HUES64 (cell line): Measurements from ENCODE around the gene METTL2B.
"Not testable (repeated sequence)": the region's sequence is repeated elsewhere in the genome, so short reads cannot be mapped to it uniquely, and the experiment has no call there.

Experiments used
- H3K27ac ChIP-seq: 2 replicates; pipeline ENCODE4 v1.7.0; 2013; ENCODE audit warnings: low read depth, low read length, inconsistent platforms
- H3K27me3 ChIP-seq: 2 replicates; pipeline ENCODE4 v1.6.1; 2013; ENCODE audit warnings: mild to moderate bottlenecking, low read length; ENCODE audit not compliant: insufficient read depth
- H3K36me3 ChIP-seq: 2 replicates; pipeline ENCODE4 v1.6.1; 2013; ENCODE audit warnings: mild to moderate bottlenecking, low read length; ENCODE audit not compliant: insufficient read depth
- H3K4me1 ChIP-seq: 2 replicates; pipeline ENCODE4 v1.6.1; 2013; ENCODE audit warnings: mild to moderate bottlenecking, low read length, moderate library complexity; ENCODE audit not compliant: insufficient read depth
- H3K4me3 ChIP-seq: 2 replicates; pipeline ENCODE4 v1.5.1; 2013; ENCODE audit warnings: mild to moderate bottlenecking, low read length, moderate library complexity
- H3K9ac ChIP-seq: 2 replicates; pipeline ENCODE4 v1.6.1; 2013; ENCODE audit warnings: mild to moderate bottlenecking, low read depth, low read length
- H3K9me3 ChIP-seq: 2 replicates; pipeline ENCODE4 v1.6.1; 2013; ENCODE audit warnings: low read depth, low read length; ENCODE audit not compliant: insufficient read depth
- WGBS: fragments of 150-250, 120-280 bp; methylation state at CpG from one replicate; pipeline ENCODE4 v1.1.7; 2013; ENCODE audit warnings: missing lambda C conversion rate; 5-methylcytosine and 5-hydroxymethylcytosine counted together

The METTL2B gene

DNA sequence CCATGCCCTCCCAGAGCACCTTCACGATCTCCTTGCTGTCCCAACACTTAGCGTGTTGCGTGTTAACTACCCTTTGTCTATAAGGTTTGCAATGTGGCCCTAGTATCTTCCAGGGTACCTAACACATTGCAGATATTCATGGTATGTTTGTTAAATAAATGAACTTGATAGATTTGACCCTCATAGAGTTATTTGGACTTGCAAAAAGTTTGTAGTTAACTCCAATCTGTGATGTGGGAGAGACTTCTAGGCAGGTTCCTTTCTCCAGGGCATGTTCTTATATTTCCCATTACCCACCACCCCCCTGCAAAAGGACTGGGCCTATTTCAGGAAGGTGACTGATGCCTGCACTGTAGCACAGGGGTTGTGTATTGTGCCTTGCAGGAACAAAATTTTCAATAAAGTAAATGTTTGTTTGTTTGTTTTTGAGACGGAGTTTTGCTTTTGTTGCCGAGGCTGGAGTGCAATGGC, 20.3 kb upstream of the METTL2B start:
- Histone ChIP-seq H3K9me3 (no peaks in the 10 kb centered on the region), H3K27ac (peak overlapping the region; percentile 91), H3K36me3 (peaks cover 27% of the 10 kb centered on the region), H3K4me1 (peaks cover 30% of the 10 kb centered on the region), H3K9ac (peak overlapping the region; percentile 99), H3K4me3 (peak overlapping the region; percentile 95), H3K27me3 (no peaks in the 10 kb centered on the region)
- WGBS, result 2% methylated on average over 5 of the region's 5 CpGs

- not testable (repeated sequence) for H3K27me3 ChIP-seq, H3K27ac ChIP-seq, H3K9ac ChIP-seq, H3K9me3 ChIP-seq
- 91% methylated on average over 3 of the region's 6 CpGs for WGBS
- peak overlapping the region; percentile 95 for H3K4me3 ChIP-seq
- H3K4me1 ChIP-seq, result peaks cover 22% of the 10 kb centered on the region
- H3K36me3 ChIP-seq, result peaks cover 28% of the 10 kb centered on the region
Measured at GRCh38 chr7:128457385-128457784, 19.2 kb upstream of the METTL2B start.

DNA sequence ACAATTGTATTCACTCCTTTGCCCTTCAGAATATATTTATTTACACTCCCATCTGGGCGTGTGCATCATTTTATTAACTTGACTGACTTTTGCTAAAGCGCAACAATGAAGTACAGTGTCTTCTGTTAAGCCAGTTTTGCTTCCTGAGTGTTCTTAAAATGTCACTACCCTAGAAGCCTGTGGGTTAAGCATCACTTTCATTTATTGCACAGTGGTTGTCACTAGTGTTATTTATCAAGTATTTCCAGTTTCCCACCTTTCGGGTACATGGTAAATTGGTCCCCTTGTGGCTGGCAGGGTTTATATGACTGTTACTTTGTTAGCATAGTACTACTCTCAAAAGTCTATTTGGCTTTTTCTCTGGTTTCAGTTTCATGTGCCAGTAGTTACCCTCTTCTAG, 17.6 kb upstream of the METTL2B start:
- WGBS, result 92% methylated on average over 3 of the region's 3 CpGs

DNA sequence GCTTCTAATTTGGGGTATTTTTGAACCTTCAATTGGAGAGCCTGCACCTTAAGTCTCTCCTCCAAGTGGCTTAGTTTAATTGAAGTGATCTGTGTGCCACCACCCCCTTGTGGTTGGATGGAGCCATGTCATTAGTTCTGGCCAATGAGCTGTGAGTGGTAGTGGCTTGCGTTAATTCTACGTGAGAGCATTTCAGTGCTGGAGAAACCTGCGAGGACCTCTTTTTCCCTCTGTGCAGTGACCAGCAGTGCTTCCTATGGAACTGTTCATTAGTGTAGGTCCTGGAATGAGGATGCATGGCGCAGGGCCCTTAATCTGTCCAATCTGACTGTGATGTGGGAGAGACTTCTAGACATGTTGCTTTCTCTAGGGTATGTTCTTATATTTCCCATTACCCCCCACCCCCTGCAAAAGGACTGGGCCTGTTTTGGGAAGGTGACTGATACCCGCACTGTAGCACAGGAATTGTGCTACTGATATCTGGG, 17.1 kb upstream of the METTL2B start:
- Histone ChIP-seq H3K4me1 (peaks cover 13% of the 10 kb centered on the region), H3K9ac (no peak overlapping the region), H3K4me3 (no peak overlapping the region), H3K36me3 (peaks cover 31% of the 10 kb centered on the region), H3K9me3 (peaks cover 4% of the 10 kb centered on the region; the same call in 1 of the 2 replicates), H3K27me3 (no peaks in the 10 kb centered on the region), H3K27ac (no peak overlapping the region)
- 66% methylated on average over 5 of the region's 5 CpGs for WGBS

More for the DNA sequence above, 17.6 kb upstream of the METTL2B start:
- Histone ChIP-seq H3K9ac (no peak overlapping the region), H3K4me3 (no peak overlapping the region), H3K36me3 (peaks cover 31% of the 10 kb centered on the region), H3K27me3 (no peaks in the 10 kb centered on the region), H3K9me3 (peaks cover 4% of the 10 kb centered on the region; the same call in 1 of the 2 replicates), H3K4me1 (peaks cover 16% of the 10 kb centered on the region), H3K27ac (no peak overlapping the region)

DNA sequence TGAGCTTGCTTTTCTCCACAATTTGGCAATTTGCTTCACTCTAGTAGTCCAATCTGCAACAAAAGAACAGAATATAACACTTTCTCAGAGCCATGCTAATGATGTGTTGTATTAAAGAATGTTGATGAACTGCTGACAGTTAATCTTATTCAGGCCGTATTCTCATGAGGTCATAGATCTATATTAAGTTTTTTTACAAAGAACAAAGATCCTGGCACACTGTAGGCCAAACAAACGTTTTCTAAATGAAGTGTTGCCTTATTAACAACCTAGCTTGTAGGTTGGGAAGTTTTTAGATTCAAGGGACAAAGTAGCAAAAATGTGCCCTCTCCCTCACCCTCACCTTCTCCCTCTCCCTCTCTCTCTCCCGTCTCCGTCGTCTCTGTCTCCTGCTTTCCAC, 14.1 kb upstream of the METTL2B start:
- Histone ChIP-seq H3K36me3 (peaks cover 24% of the 10 kb centered on the region), H3K4me3 (no peak overlapping the region), H3K9me3 (peaks cover 4% of the 10 kb centered on the region; the same call in 1 of the 2 replicates), H3K4me1 (peaks cover 3% of the 10 kb centered on the region; the same call in 1 of the 2 replicates), H3K27ac (no peak overlapping the region), H3K27me3 (no peaks in the 10 kb centered on the region), H3K9ac (no peak overlapping the region)
- 95% methylated on average over 5 of the region's 5 CpGs for WGBS

DNA sequence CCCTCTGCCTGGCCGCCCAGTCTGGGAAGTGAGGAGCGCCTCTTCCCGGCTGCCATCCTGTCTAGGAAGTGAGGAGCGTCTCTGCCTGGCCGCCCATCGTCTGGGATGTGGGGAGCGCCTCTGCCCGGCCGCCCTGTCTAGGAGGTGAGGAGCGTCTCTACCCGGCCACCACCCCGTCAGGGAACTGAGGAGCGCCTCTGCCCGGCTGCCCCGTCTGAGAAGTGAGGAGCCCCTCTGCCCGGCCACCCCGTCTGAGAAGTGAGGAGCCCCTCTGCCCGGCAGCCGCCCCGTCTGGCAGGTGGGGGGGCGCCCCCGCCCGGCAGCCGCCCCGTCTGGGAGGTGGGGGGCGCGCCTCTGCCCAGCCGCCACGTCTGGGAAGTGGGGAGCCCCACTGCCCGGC, 13.2 kb upstream of the METTL2B start:
- not testable (repeated sequence) for H3K27ac ChIP-seq, H3K4me1 ChIP-seq, H3K9me3 ChIP-seq, H3K27me3 ChIP-seq, H3K4me3 ChIP-seq, H3K9ac ChIP-seq
- WGBS, result 94% methylated on average over 30 of the region's 30 CpGs
- peaks cover 18% of the 10 kb centered on the region for H3K36me3 ChIP-seq

DNA sequence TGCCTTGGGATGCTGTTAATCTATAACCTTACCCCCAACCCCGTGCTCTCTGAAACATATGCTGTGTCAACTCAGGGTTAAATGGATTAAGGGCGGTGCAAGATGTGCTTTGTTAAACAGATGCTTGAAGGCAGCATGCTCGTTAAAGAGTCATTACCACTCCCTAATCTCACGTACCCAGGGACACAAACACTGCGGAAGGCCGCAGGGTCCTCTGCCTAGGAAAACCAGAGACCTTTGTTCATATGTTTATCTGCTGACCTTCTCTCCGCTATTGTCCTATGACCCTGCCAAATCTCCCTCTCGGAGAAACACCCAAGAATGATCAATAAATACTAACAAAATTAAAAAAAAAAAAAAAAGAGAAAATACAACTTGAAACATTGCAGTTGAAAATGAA, 12.6 kb upstream of the METTL2B start:
- WGBS, result 79% methylated on average over 5 of the region's 8 CpGs
- H3K9me3 ChIP-seq, H3K4me1 ChIP-seq, H3K27ac ChIP-seq, H3K9ac ChIP-seq, H3K27me3 ChIP-seq, H3K4me3 ChIP-seq: not testable (repeated sequence)
- peaks cover 13% of the 10 kb centered on the region for H3K36me3 ChIP-seq

- H3K4me3 ChIP-seq, H3K4me1 ChIP-seq, H3K27ac ChIP-seq, H3K36me3 ChIP-seq, H3K27me3 ChIP-seq, H3K9ac ChIP-seq, H3K9me3 ChIP-seq: not testable (repeated sequence)
Measured at GRCh38 chr7:128466871-128467270, 9.7 kb upstream of the METTL2B start.

GRCh38 chr7:128477336-128477690, 765 bp downstream of the METTL2B start:
- 5% methylated on average over 4 of the region's 4 CpGs for WGBS
- H3K36me3 ChIP-seq, result peaks cover 34% of the 10 kb centered on the region
- H3K4me3 ChIP-seq, result peak overlapping the region; percentile 85
- peak overlapping the region; percentile 94 for H3K9ac ChIP-seq
- not testable (repeated sequence) for H3K9me3 ChIP-seq, H3K4me1 ChIP-seq, H3K27me3 ChIP-seq
- peak overlapping the region; percentile 95 for H3K27ac ChIP-seq

DNA sequence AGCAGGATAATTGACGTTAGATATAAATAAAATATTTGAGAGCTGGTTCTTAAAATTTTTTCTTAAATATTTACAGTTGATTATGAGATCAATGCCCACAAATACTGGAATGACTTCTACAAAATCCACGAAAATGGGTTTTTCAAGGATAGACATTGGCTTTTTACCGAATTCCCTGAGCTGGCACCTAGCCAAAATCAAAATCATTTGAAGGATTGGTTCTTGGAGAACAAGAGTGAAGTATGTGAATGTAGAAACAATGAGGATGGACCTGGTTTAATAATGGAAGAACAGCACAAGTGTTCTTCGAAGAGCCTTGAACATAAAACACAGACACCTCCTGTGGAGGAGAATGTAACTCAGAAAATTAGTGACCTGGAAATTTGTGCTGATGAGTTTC, 2.5 kb downstream of the METTL2B start:
- not testable (repeated sequence) for H3K4me3 ChIP-seq, H3K9ac ChIP-seq, H3K4me1 ChIP-seq, H3K9me3 ChIP-seq, H3K27me3 ChIP-seq, H3K27ac ChIP-seq
- H3K36me3 ChIP-seq, result peaks cover 46% of the 10 kb centered on the region
- WGBS, result 96% methylated on average over 2 of the region's 4 CpGs

GRCh38 chr7:128488134-128488533, 11.6 kb downstream of the METTL2B start:
- H3K9ac ChIP-seq, H3K9me3 ChIP-seq, H3K27ac ChIP-seq, H3K4me3 ChIP-seq, H3K27me3 ChIP-seq, H3K4me1 ChIP-seq: not testable (repeated sequence)
- WGBS, result 96% methylated on average over 4 of the region's 6 CpGs
- peaks cover 27% of the 10 kb centered on the region for H3K36me3 ChIP-seq

GRCh38 chr7:128497405-128497804, 20.9 kb downstream of the METTL2B start:
- Histone ChIP-seq H3K4me1 (no peaks in the 10 kb centered on the region), H3K36me3 (peaks cover 75% of the 10 kb centered on the region), H3K9ac (no peak overlapping the region), H3K9me3 (no peaks in the 10 kb centered on the region), H3K27ac (no peak overlapping the region), H3K27me3 (no peaks in the 10 kb centered on the region), H3K4me3 (no peak overlapping the region)
- 97% methylated on average over 9 of the region's 9 CpGs for WGBS
